ENCODE measurements around the gene TOB1. TPM values are rescaled to one million over a fixed set of nuclear protein-coding genes. Genes with fewer than 3 reads are reported as not detected.

The TOB1 gene
- total RNA-seq, 3 donors from 2014 or later (not counting 1 experiment from before 2014, with no cell fraction given): 51.1 to 123 (median 110) TPM

DNA sequence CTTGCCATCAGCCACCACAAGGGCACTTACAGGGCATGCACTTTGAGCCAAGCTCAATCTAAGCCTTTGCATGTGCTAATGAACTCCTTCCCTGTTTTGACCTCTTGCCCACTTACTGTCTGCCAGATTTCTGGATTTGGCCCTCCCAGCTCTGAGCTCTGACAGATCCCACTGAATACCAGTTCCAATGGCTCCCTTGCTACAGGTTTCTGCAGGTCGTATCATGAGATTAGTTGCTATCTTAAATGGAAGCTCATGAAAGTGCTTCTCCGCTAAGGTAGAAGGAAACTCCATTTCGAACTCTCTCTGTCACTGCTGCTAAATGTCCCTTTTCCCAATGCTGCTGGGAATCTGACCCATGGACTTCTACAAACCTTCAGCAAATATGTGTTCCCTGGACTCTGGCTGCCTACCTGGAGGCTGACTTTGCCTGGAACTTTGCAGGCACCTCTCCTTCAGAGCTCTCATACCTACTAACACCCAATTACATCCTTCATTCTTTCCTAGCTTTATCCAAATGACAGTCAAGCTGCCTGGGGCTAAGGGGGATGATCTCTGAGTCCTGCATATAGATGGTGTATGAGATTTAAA lies 23.5 kb upstream of the TOB1 start:
- TF ChIP-seq, protein P1, sequence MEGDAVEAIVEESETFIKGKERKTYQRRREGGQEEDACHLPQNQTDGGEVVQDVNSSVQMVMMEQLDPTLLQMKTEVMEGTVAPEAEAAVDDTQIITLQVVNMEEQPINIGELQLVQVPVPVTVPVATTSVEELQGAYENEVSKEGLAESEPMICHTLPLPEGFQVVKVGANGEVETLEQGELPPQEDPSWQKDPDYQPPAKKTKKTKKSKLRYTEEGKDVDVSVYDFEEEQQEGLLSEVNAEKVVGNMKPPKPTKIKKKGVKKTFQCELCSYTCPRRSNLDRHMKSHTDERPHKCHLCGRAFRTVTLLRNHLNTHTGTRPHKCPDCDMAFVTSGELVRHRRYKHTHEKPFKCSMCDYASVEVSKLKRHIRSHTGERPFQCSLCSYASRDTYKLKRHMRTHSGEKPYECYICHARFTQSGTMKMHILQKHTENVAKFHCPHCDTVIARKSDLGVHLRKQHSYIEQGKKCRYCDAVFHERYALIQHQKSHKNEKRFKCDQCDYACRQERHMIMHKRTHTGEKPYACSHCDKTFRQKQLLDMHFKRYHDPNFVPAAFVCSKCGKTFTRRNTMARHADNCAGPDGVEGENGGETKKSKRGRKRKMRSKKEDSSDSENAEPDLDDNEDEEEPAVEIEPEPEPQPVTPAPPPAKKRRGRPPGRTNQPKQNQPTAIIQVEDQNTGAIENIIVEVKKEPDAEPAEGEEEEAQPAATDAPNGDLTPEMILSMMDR (IDR thresholded peaks at IDR 0.05): no peak
- H3K4me1 Mint-ChIP-seq: peaks cover 7 to 17% of the 10 kb centered on the region in 2 donors
- intact Hi-C loops (cut with micrococcal nuclease): no loop called here
- H3K4me1 ChIP-seq (ENCODE audit: control insufficient read depth, insufficient read depth, low read length): peaks cover 14% of the 10 kb centered on the region
- H3K4me3 ChIP-seq (ENCODE audit: low read length): no peak overlapping the region
- H3K27me3 ChIP-seq (ENCODE audit: control insufficient read depth, insufficient read depth, low read length): no peaks in the 10 kb centered on the region
- no peak for DNase-seq
- H3K36me3 ChIP-seq (ENCODE audit: control insufficient read depth, insufficient read depth, low read length): no peaks in the 10 kb centered on the region
- ATAC-seq: no peak
- 95% methylated on average over 3 of the region's 3 CpGs for WGBS (ENCODE audit: insufficient coverage)
- H3K27ac Mint-ChIP-seq: no peak overlapping the region
- no peak overlapping the region for H3K27ac ChIP-seq (ENCODE audit: low read length)
- H3K9me3 Mint-ChIP-seq: no peaks in the 10 kb centered on the region
- H3K27me3 Mint-ChIP-seq (ENCODE audit: low read depth in 2 of 2): peaks cover 0 to 6% of the 10 kb centered on the region in 2 donors
- H3K36me3 Mint-ChIP-seq: no peaks in the 10 kb centered on the region
- no peaks in the 10 kb centered on the region for H3K9me3 ChIP-seq (ENCODE audit: control insufficient read depth, insufficient read depth, low read length)
- H3K4me3 Mint-ChIP-seq: no peak overlapping the region

DNA sequence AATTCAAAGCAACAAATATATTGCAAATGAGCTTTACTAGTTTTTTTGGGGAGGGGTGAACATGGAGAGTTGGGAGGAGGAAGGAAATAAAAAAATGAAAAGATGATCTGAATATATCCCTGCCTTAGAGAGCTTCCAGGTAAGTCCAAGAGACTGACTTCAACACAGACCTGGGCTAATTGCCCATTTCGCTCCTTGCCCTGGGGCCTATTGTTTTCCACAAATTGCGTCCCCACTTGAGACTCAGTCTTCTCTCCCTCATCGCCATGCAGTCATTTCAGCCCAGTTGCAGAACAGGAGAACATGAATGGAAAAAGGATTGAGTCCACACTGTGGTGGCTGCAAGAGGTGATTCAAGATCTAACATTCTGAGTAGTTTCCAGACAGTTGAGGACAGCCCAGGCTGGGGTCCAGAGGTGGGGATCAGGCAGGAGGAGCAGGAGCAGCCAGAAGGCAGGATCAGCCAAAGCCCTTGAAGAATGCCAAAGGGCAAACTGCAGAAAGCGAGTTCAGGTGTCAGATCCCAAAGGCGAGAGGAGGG lies 21.6 kb upstream of the TOB1 start:
- TF ChIP-seq, protein P1 (IDR thresholded peaks at IDR 0.05): no peak
- H3K9me3 ChIP-seq (ENCODE audit: control insufficient read depth, insufficient read depth, low read length): no peaks in the 10 kb centered on the region
- WGBS (ENCODE audit: insufficient coverage): 98% methylated on average over 5 of the region's 5 CpGs
- no peaks in the 10 kb centered on the region for H3K9me3 Mint-ChIP-seq
- peak overlapping the region in 1 of 2 donors; percentile 50 for H3K27ac Mint-ChIP-seq
- no peaks in the 10 kb centered on the region for H3K27me3 ChIP-seq (ENCODE audit: control insufficient read depth, insufficient read depth, low read length)
- no peaks in the 10 kb centered on the region for H3K36me3 Mint-ChIP-seq
- peaks cover 20% of the 10 kb centered on the region for H3K4me1 ChIP-seq (ENCODE audit: control insufficient read depth, insufficient read depth, low read length)
- peaks cover 13 to 29% of the 10 kb centered on the region in 2 donors for H3K4me1 Mint-ChIP-seq
- intact Hi-C loops (cut with micrococcal nuclease): no loop called here
- no peaks in the 10 kb centered on the region for H3K36me3 ChIP-seq (ENCODE audit: control insufficient read depth, insufficient read depth, low read length)
- no peak overlapping the region for H3K27ac ChIP-seq (ENCODE audit: low read length)
- DNase-seq (no peak), ATAC-seq (no peak)
- H3K4me3 Mint-ChIP-seq: no peak overlapping the region
- no peak overlapping the region for H3K4me3 ChIP-seq (ENCODE audit: low read length)
- H3K27me3 Mint-ChIP-seq (ENCODE audit: low read depth in 2 of 2): peaks cover 7 to 9% of the 10 kb centered on the region in 2 donors

GRCh38 chr17:50884439-50885311 lies 18.5 kb upstream of the TOB1 start:
- intact Hi-C loops (cut with micrococcal nuclease): no loop called here
- 91% methylated on average over 8 of the region's 8 CpGs for WGBS (ENCODE audit: insufficient coverage)
- no peak overlapping the region for H3K4me3 Mint-ChIP-seq

More at GRCh38 chr17:50884439-50885311, 18.5 kb upstream of the TOB1 start:
- H3K27me3 Mint-ChIP-seq (ENCODE audit: low read depth in 2 of 2): peaks cover 6 to 7% of the 10 kb centered on the region in 2 donors
- H3K27ac ChIP-seq (ENCODE audit: low read length): no peak overlapping the region
- TF ChIP-seq, protein P1 (IDR thresholded peaks at IDR 0.05): no peak
- peaks cover 6% of the 10 kb centered on the region for H3K9me3 ChIP-seq (ENCODE audit: control insufficient read depth, insufficient read depth, low read length)
- ATAC-seq (no peak), DNase-seq (peak in 1 of 2 donors; percentile 12)
- H3K36me3 ChIP-seq (ENCODE audit: control insufficient read depth, insufficient read depth, low read length): no peaks in the 10 kb centered on the region
- H3K4me1 Mint-ChIP-seq: peaks cover 13 to 29% of the 10 kb centered on the region in 2 donors
- H3K36me3 Mint-ChIP-seq: no peaks in the 10 kb centered on the region
- no peak overlapping the region for H3K27ac Mint-ChIP-seq
- no peak overlapping the region for H3K4me3 ChIP-seq (ENCODE audit: low read length)
- no peaks in the 10 kb centered on the region for H3K27me3 ChIP-seq (ENCODE audit: control insufficient read depth, insufficient read depth, low read length)
- no peaks in the 10 kb centered on the region for H3K9me3 Mint-ChIP-seq
- H3K4me1 ChIP-seq (ENCODE audit: control insufficient read depth, insufficient read depth, low read length): peaks cover 20% of the 10 kb centered on the region
